Spleen (tissue), 11 donors: ENCODE data around the gene MAP3K5. TPM values are rescaled to one million over a fixed set of nuclear protein-coding genes. Genes with fewer than 3 reads are reported as not detected.

Experiments used
- DNase-seq: peaks from one replicate; pipeline ENCODE4 v3.0.0-alpha.2; 2020
- H3K27ac ChIP-seq, 8 donors: fragments of 200-600 bp; sonication (generic) in 7 of 8; 1 replicate in 4 of 8; 2 replicates in 4 of 8; pipeline versions ENCODE4 v1.5.0 to v1.8.0; 2016 to 2021; ENCODE audit warnings: inconsistent platforms in 4 of 8, mild to moderate bottlenecking in 4 of 8, moderate library complexity in 1 of 8
- H3K27me3 ChIP-seq, 7 donors: fragments of 200-600 bp; sonication (generic) in 6 of 7; replicated peaks in 1 of 7; 1 replicate in 4 of 7; 2 replicates in 3 of 7; pipeline versions ENCODE4 v1.5.0 to v1.8.0; 2016 to 2021; ENCODE audit warnings: inconsistent platforms in 3 of 7, mild to moderate bottlenecking in 1 of 7
- H3K36me3 ChIP-seq, 6 donors: fragments of 200-600 bp; sonication (generic) in 5 of 6; 1 replicate in 4 of 6; 2 replicates in 2 of 6; pipeline versions ENCODE4 v1.5.0 to v1.8.0; 2016 to 2021; ENCODE audit warnings: inconsistent platforms in 2 of 6
- H3K4me1 ChIP-seq, 6 donors: fragments of 200-600 bp; sonication (generic) in 5 of 6; 1 replicate in 3 of 6; 2 replicates in 3 of 6; pipeline versions ENCODE4 v1.5.0 to v1.8.0; 2016 to 2021; ENCODE audit warnings: inconsistent platforms in 3 of 6
- H3K4me3 ChIP-seq, 8 donors: fragments of 200-600 bp; sonication (generic) in 7 of 8; 1 replicate in 4 of 8; 2 replicates in 4 of 8; pipeline versions ENCODE4 v1.5.0 to v1.8.0; 2016 to 2021; ENCODE audit warnings: inconsistent platforms in 4 of 8, mild to moderate bottlenecking in 4 of 8, moderate library complexity in 2 of 8
- H3K9me3 ChIP-seq, 8 donors: fragments of 200-600 bp; sonication (generic) in 7 of 8; 1 replicate in 4 of 8; 2 replicates in 4 of 8; pipeline versions ENCODE4 v1.5.0 to v1.8.0; 2016 to 2021; ENCODE audit warnings: inconsistent platforms in 4 of 8
- CTCF ChIP-seq, 11 experiments: fragments of 200-600 bp in 7 of 11; fragments of 450-650 bp in 4 of 11; sonication (generic) in 4 of 11; IDR thresholded peaks in 8 of 11; conservative IDR thresholded peaks in 3 of 11; 1 replicate in 7 of 11; 2 replicates in 4 of 11; pipeline versions ENCODE4 v1.4.0 to v1.8.0; 2016 to 2021; ENCODE audit warnings: antibody characterized with exemption in 11 of 11, inconsistent platforms in 4 of 11, mild to moderate bottlenecking in 1 of 11
- POLR2A ChIP-seq, 3 donors: fragments of 450-650 bp; IDR thresholded peaks; one replicate each; pipeline ENCODE4 v1.5.1; 2017; ENCODE audit warnings: antibody characterized with exemption in 3 of 3, mild to moderate bottlenecking in 1 of 3
- POLR2AphosphoS5 ChIP-seq, 3 donors: sonication (generic); formaldehyde crosslinking; IDR thresholded peaks; one replicate each; pipeline ENCODE4 v1.5.1; 2017; ENCODE audit warnings: antibody characterized with exemption in 3 of 3
- WGBS, 5 donors: extraction: QIAGEN DNeasy Blood & Tissue Kit in 3 of 5; methylation state at CpG; one replicate each; pipeline versions ENCODE4 v1.1.5 to v1.1.7; 2013 to 2018; 5-methylcytosine and 5-hydroxymethylcytosine counted together
- intact Hi-C: fragments of 100-400 bp; cut with DNase I; formaldehyde crosslinking; loops from one replicate; pipeline ENCODE4 v1.15.0; 2023; ENCODE audit warnings: low total_unique reads
- polyA plus RNA-seq, 3 donors: library from polyadenylated mRNA; stranded (reverse); fragments of 200-250 nt; gene quantifications; one replicate each; pipeline ENCODE4 v1.2.1, GENCODE V29; 2013
- total RNA-seq, 7 donors: library from RNA; depleted of rRNA in 3 of 7; stranded (reverse); fragments of >200 nt in 3 of 7; fragmentation: NEBNext Ultra II Directional in 4 of 7; extraction: Animal tissue kit (Norgen Biotek cat#: 25700) in 4 of 7; gene quantifications; one replicate each; pipeline versions ENCODE4 v1.1.0 to v1.2.1, GENCODE V29; 2016 to 2021
- donor health status: healthy with polysubstance abuse.
- donor health status: DM: no; HTN: no; CAD: no; lungs with moderate emphysema.
- donor health status: DM: no; HTN: no; CAD: no.
- donor health status: Bipolar disorder and iron deficiency.
- donor health status: healthy.
- donor health status: DM: no; HTN: no; CAD: no.
- donor health status: DM: yes; HTN: yes; CAD: no.

Gene MAP3K5
- total and polyA plus RNA-seq, 10 donors = 7.2 to 55.0 (median 33.2) TPM

- DNase-seq = no peak
- Histone ChIP-seq H3K4me3 (no peak overlapping the region), H3K36me3 (peaks cover 0 to 100% (median 8%) of the 10 kb centered on the region in 6 donors)
These were observed 139.6 kb downstream of the MAP3K5 start for GRCh38 chr6:136652656-136653055.

DNA sequence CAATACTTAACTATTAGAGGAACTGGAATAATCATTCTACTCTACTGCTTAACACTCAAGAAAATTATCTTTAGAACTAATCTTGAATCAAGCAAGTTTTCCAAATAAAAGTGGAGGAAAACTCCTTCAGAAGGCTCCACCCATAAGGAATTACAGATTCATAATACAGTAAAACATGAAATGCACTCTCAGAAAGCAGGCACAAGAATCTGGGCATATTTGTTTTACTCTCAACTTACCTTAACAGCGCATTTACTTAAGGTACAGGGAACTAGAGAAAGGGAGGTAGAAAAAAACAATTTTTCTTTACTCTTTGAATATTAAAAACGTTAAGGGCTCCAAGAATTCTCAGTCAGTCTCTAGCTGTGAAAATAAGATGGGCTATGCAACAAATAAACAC, 140.3 kb downstream of the MAP3K5 start:
- no peaks in the 10 kb centered on the region for H3K9me3 ChIP-seq
- no peak for TF ChIP-seq POLR2AphosphoS5 (IDR thresholded peaks at IDR 0.05)
- no peak for TF ChIP-seq CTCF (IDR thresholded peaks at IDR 0.05 in 8 of 11, conservative IDR thresholded peaks at IDR 0.05 in 3 of 11)
- no peak for TF ChIP-seq POLR2A (IDR thresholded peaks at IDR 0.05)
- H3K36me3 ChIP-seq = peaks cover 0 to 93% (median 5%) of the 10 kb centered on the region in 6 donors
- no peak for DNase-seq
- H3K4me1 ChIP-seq = peaks cover 4 to 26% (median 9%) of the 10 kb centered on the region in 6 donors
- H3K27me3 ChIP-seq = no peaks in the 10 kb centered on the region
- H3K4me3 ChIP-seq = no peak overlapping the region
- peak overlapping the region in 2 of 8 donors; percentile 6 to 15 for H3K27ac ChIP-seq
- WGBS, 5 donors = 86 to 90% (median 90%) methylated on average over 2 of the region's 2 CpGs
- intact Hi-C loops = no loop called here

More at GRCh38 chr6:136652656-136653055, 139.6 kb downstream of the MAP3K5 start:
- peaks cover 0 to 20% (median 4%) of the 10 kb centered on the region in 6 donors for H3K4me1 ChIP-seq
- H3K27me3 ChIP-seq = no peaks in the 10 kb centered on the region
- H3K9me3 ChIP-seq = no peaks in the 10 kb centered on the region
- TF ChIP-seq CTCF (IDR thresholded peaks at IDR 0.05 in 8 of 11, conservative IDR thresholded peaks at IDR 0.05 in 3 of 11) = no peak
- TF ChIP-seq POLR2A (IDR thresholded peaks at IDR 0.05) = no peak
- no peak for TF ChIP-seq POLR2AphosphoS5 (IDR thresholded peaks at IDR 0.05)
- intact Hi-C loops = no loop called here
- H3K27ac ChIP-seq = peak overlapping the region in 5 of 8 donors; percentile 6 to 40 (median 6)

- Histone ChIP-seq H3K9me3 (no peaks in the 10 kb centered on the region), H3K4me1 (peaks cover 8 to 38% (median 19%) of the 10 kb centered on the region in 6 donors), H3K4me3 (no peak overlapping the region), H3K27ac (peak overlapping the region; percentile 14 to 80 (median 58)), H3K27me3 (no peaks in the 10 kb centered on the region), H3K36me3 (peaks cover 0 to 60% (median 2%) of the 10 kb centered on the region in 6 donors)
- DNase-seq = no peak
- no peak for TF ChIP-seq POLR2A (IDR thresholded peaks at IDR 0.05)
- peak in 1 of 3 donors; percentile 47 for TF ChIP-seq POLR2AphosphoS5 (IDR thresholded peaks at IDR 0.05)
- TF ChIP-seq CTCF (IDR thresholded peaks at IDR 0.05 in 8 of 11, conservative IDR thresholded peaks at IDR 0.05 in 3 of 11) = no peak
- intact Hi-C loops = no loop called here
- WGBS, 5 donors = 31 to 46% (median 36%) methylated on average over 9 of the region's 9 CpGs
These were observed 144.9 kb downstream of the MAP3K5 start for GRCh38 chr6:136647363-136647852.

DNA sequence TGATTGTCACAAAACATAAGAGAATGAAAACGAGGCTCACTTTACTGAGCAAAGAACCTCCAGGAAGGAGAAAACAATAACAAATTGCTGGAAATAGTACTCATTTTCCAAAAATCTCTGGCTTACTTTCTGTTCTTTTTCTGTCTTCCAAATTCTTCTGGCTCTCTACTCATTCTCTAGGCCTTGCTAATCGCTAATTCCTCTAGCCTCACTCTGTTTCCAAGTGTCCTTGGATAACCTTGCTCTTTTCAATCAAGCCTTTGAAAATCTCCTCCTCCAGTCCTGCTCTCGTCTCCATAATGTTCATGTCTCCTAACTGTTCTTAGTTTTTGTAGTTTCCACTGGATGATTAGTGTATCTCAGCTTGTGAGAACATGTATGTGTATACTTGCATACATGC, 145.9 kb downstream of the MAP3K5 start:
- peaks cover 8 to 38% (median 19%) of the 10 kb centered on the region in 6 donors for H3K4me1 ChIP-seq
- TF ChIP-seq POLR2AphosphoS5 (IDR thresholded peaks at IDR 0.05) = no peak
- TF ChIP-seq POLR2A (IDR thresholded peaks at IDR 0.05) = no peak
- no peak for TF ChIP-seq CTCF (IDR thresholded peaks at IDR 0.05 in 8 of 11, conservative IDR thresholded peaks at IDR 0.05 in 3 of 11)
- intact Hi-C loops = no loop called here
- peaks cover 0 to 59% (median 3%) of the 10 kb centered on the region in 6 donors for H3K36me3 ChIP-seq
- DNase-seq = no peak
- H3K4me3 ChIP-seq = no peak overlapping the region
- peak overlapping the region in 5 of 8 donors; percentile 37 to 80 (median 75) for H3K27ac ChIP-seq
- no peaks in the 10 kb centered on the region for H3K27me3 ChIP-seq
- H3K9me3 ChIP-seq = no peaks in the 10 kb centered on the region
- 72 to 84% (median 80%) methylated on average over 3 of the region's 3 CpGs for WGBS, 5 donors
